Measurements from ENCODE around the gene ELMOD2.
"Not testable (repeated sequence)": the region's sequence is repeated elsewhere in the genome, so short reads cannot be mapped to it uniquely, and the experiment has no call there.

The ELMOD2 gene
- total RNA-seq, result 15.4 to 81.4 (median 48.1) reads per million in 17 experiments

GRCh38 chr4:140523857-140524742, at the start of gene ELMOD2:
ELMOD2 (plus strand) TSS chr4:140524168; CDS start chr4:140525429, 1,261 bp downstream.
- peak; percentile 97 to 100 (median 99) for DNase-seq

- no peak for DNase-seq
Observed at GRCh38 chr4:140483445-140483844, 40.5 kb upstream of the ELMOD2 start.

GRCh38 chr4:140485939-140486338, 38.0 kb upstream of the ELMOD2 start:
- DNase-seq, result no peak

- no peak for DNase-seq
Observed at GRCh38 chr4:140497405-140497746, 26.6 kb upstream of the ELMOD2 start.

- peak in 2 of 4 experiments; percentile 5 to 23 for DNase-seq
Observed at GRCh38 chr4:140497747-140498636, 26.0 kb upstream of the ELMOD2 start, which contains the start of gene MGAT4D. MGAT4D (minus strand) TSS chr4:140498293; CDS start chr4:140498222, 71 bp downstream.

- DNase-seq, result no peak
Observed at GRCh38 chr4:140499391-140499790, 24.6 kb upstream of the ELMOD2 start.

GRCh38 chr4:140504261-140504660, 19.7 kb upstream of the ELMOD2 start:
- DNase-seq, result no peak

- not testable (repeated sequence) for DNase-seq
Observed at GRCh38 chr4:140513765-140514164, 10.2 kb upstream of the ELMOD2 start.

GRCh38 chr4:140515423-140515822, 8.5 kb upstream of the ELMOD2 start:
- no peak for DNase-seq

GRCh38 chr4:140523370-140523856, 555 bp upstream of the ELMOD2 start:
- no peak for DNase-seq

GRCh38 chr4:140529434-140529833, 5.5 kb downstream of the ELMOD2 start:
- no peak for DNase-seq

GRCh38 chr4:140533951-140534480, 10.0 kb downstream of the ELMOD2 start:
- no peak for DNase-seq

GRCh38 chr4:140556372-140557085, 32.6 kb downstream of the ELMOD2 start:
- no peak for DNase-seq

- no peak for DNase-seq
Observed at GRCh38 chr4:140557831-140558435, 34.0 kb downstream of the ELMOD2 start.

- no peak for DNase-seq
Observed at GRCh38 chr4:140559696-140560095, 35.7 kb downstream of the ELMOD2 start.

- DNase-seq, result peak; percentile 24 to 58 (median 40)
Observed at GRCh38 chr4:140568507-140569306, 44.7 kb downstream of the ELMOD2 start, which contains the start of gene UCP1. UCP1 (minus strand) TSS chr4:140568961; CDS start chr4:140568729, 232 bp downstream.

- no peak for DNase-seq
Observed at GRCh38 chr4:140569307-140569638, 45.3 kb downstream of the ELMOD2 start.

- no peak for DNase-seq
Observed at GRCh38 chr4:140571620-140572019, 47.7 kb downstream of the ELMOD2 start.

GRCh38 chr4:140575489-140575888, 51.5 kb downstream of the ELMOD2 start:
- DNase-seq, result no peak

GRCh38 chr4:140579278-140579677, 55.3 kb downstream of the ELMOD2 start:
- no peak for DNase-seq

GRCh38 chr4:140581078-140581477, 57.1 kb downstream of the ELMOD2 start:
- no peak for DNase-seq

Data from suppressor macrophage (primary cell).